Measurements from ENCODE around the gene ACP7.
"Not testable (repeated sequence)": the region's sequence is repeated elsewhere in the genome, so short reads cannot be mapped to it uniquely, and the experiment has no call there.

ACP7 gene

GRCh38 chr19:39064405-39064804 lies 19.8 kb upstream of the ACP7 start:
- no peak for DNase-seq (ENCODE audit: low spot score)
- TF ChIP-seq CTCF (IDR thresholded peaks at IDR 0.05; ENCODE audit: extremely low read depth, missing control alignments) = no peak

- no peak for TF ChIP-seq CTCF (IDR thresholded peaks at IDR 0.05; ENCODE audit: extremely low read depth, missing control alignments)
- DNase-seq (ENCODE audit: low spot score) = no peak
These were observed 18.2 kb upstream of the ACP7 start for GRCh38 chr19:39065928-39066327.

GRCh38 chr19:39067104-39067503 lies 17.1 kb upstream of the ACP7 start:
- DNase-seq (ENCODE audit: low spot score) = no peak
- no peak for TF ChIP-seq CTCF (IDR thresholded peaks at IDR 0.05; ENCODE audit: extremely low read depth, missing control alignments)

GRCh38 chr19:39068259-39068658 lies 15.9 kb upstream of the ACP7 start:
- DNase-seq (ENCODE audit: low spot score) = not testable (repeated sequence)

- no peak for TF ChIP-seq CTCF (IDR thresholded peaks at IDR 0.05; ENCODE audit: extremely low read depth, missing control alignments)
- no peak for DNase-seq (ENCODE audit: low spot score)
These were observed 13.3 kb upstream of the ACP7 start for GRCh38 chr19:39070888-39071287.

- no peak for DNase-seq (ENCODE audit: low spot score)
- no peak for TF ChIP-seq CTCF (IDR thresholded peaks at IDR 0.05; ENCODE audit: extremely low read depth, missing control alignments)
These were observed 9.9 kb upstream of the ACP7 start for GRCh38 chr19:39074205-39074692.

GRCh38 chr19:39074942-39075341 lies 9.2 kb upstream of the ACP7 start:
- no peak for DNase-seq (ENCODE audit: low spot score)
- TF ChIP-seq CTCF (IDR thresholded peaks at IDR 0.05; ENCODE audit: extremely low read depth, missing control alignments) = no peak

- TF ChIP-seq CTCF (IDR thresholded peaks at IDR 0.05; ENCODE audit: extremely low read depth, missing control alignments) = no peak
- DNase-seq (ENCODE audit: low spot score) = no peak
These were observed 6.8 kb upstream of the ACP7 start for GRCh38 chr19:39077323-39077722.

Data from GM20000 (cell line).